ENCODE measurements around the gene ZNF14.

DNA sequence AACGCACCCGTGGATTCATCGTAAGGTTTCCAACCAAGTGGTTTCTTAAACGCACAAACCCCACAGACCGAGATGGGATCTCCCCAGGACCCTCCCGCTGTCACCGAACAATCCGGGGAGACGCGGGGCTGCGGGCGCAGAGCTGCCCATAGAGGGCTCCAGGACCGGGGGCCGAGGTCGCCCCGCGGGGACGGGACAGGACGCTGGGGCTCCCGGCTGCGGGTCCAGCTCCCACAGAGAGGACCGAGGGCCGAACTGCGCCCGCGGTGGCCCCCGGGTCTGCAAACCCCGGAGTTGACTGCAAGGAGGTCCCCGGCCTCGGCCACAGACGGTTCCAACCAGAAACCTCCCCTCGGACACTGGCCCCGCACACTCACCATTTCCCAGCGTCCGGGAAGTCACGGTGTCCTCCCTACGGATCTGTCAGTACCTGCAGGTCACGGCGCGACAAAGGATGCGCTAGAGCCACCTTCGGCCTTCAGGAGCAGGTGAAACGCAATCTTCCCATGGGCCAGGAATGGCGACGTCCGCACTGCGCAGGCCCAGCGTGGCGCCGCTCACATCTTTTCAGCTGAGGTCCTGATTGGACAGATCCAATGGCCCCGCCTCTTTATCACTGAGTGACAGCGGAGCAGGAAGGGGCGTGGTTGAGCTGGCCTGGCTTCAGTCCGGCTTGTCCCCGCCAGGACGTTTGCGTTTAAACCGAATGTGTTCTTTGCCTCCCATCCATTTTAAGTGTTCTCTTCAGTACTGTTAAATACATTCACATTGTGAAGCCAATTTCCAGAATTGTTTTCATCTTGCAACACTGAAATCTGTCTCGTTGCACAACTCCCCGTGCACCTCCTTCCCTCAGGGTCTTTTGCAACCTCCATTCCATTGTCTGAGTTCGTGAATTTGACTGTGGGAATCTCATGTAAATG is at the start of gene ZNF14:
- TF ChIP-seq, protein P1, sequence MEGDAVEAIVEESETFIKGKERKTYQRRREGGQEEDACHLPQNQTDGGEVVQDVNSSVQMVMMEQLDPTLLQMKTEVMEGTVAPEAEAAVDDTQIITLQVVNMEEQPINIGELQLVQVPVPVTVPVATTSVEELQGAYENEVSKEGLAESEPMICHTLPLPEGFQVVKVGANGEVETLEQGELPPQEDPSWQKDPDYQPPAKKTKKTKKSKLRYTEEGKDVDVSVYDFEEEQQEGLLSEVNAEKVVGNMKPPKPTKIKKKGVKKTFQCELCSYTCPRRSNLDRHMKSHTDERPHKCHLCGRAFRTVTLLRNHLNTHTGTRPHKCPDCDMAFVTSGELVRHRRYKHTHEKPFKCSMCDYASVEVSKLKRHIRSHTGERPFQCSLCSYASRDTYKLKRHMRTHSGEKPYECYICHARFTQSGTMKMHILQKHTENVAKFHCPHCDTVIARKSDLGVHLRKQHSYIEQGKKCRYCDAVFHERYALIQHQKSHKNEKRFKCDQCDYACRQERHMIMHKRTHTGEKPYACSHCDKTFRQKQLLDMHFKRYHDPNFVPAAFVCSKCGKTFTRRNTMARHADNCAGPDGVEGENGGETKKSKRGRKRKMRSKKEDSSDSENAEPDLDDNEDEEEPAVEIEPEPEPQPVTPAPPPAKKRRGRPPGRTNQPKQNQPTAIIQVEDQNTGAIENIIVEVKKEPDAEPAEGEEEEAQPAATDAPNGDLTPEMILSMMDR (conservative IDR thresholded peaks at IDR 0.05; ENCODE audit: low read depth in 2 of 2), result 0 out of 4 replicates have a peak, but pooled peaks of 1 of the 2 experiments have one; percentile 0
- TF ChIP-seq CREB1 (CRISPR knock-in tag; IDR thresholded peaks at IDR 0.05; ENCODE audit: low read depth), result peak; percentile 8; the same call in 1 of the 2 replicates
- TF ChIP-seq POLR2AphosphoS5 (IDR thresholded peaks at IDR 0.05; ENCODE audit: low read depth), result peak; percentile 99
- TF ChIP-seq, protein P2, sequence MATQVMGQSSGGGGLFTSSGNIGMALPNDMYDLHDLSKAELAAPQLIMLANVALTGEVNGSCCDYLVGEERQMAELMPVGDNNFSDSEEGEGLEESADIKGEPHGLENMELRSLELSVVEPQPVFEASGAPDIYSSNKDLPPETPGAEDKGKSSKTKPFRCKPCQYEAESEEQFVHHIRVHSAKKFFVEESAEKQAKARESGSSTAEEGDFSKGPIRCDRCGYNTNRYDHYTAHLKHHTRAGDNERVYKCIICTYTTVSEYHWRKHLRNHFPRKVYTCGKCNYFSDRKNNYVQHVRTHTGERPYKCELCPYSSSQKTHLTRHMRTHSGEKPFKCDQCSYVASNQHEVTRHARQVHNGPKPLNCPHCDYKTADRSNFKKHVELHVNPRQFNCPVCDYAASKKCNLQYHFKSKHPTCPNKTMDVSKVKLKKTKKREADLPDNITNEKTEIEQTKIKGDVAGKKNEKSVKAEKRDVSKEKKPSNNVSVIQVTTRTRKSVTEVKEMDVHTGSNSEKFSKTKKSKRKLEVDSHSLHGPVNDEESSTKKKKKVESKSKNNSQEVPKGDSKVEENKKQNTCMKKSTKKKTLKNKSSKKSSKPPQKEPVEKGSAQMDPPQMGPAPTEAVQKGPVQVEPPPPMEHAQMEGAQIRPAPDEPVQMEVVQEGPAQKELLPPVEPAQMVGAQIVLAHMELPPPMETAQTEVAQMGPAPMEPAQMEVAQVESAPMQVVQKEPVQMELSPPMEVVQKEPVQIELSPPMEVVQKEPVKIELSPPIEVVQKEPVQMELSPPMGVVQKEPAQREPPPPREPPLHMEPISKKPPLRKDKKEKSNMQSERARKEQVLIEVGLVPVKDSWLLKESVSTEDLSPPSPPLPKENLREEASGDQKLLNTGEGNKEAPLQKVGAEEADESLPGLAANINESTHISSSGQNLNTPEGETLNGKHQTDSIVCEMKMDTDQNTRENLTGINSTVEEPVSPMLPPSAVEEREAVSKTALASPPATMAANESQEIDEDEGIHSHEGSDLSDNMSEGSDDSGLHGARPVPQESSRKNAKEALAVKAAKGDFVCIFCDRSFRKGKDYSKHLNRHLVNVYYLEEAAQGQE (IDR thresholded peaks at IDR 0.05; ENCODE audit: unreplicated experiment), result no peak
- TF ChIP-seq ZNF114 (CRISPR knock-in tag; IDR thresholded peaks at IDR 0.05), result no peak
- TF ChIP-seq EZH2phosphoT487 (IDR thresholded peaks at IDR 0.05; ENCODE audit: unreplicated experiment), result no peak
- no peak for TF ChIP-seq EZH2 (IDR thresholded peaks at IDR 0.05; ENCODE audit: low read depth, unreplicated experiment)
- TF ChIP-seq JUNB (IDR thresholded peaks at IDR 0.05; ENCODE audit: unreplicated experiment), result no peak
- no peak for TF ChIP-seq STAT1 (IDR thresholded peaks at IDR 0.05; ENCODE audit: unreplicated experiment)

Data from GM23338 (cell line).